ENCODE results near the gene FTCD.

Gene FTCD

DNA sequence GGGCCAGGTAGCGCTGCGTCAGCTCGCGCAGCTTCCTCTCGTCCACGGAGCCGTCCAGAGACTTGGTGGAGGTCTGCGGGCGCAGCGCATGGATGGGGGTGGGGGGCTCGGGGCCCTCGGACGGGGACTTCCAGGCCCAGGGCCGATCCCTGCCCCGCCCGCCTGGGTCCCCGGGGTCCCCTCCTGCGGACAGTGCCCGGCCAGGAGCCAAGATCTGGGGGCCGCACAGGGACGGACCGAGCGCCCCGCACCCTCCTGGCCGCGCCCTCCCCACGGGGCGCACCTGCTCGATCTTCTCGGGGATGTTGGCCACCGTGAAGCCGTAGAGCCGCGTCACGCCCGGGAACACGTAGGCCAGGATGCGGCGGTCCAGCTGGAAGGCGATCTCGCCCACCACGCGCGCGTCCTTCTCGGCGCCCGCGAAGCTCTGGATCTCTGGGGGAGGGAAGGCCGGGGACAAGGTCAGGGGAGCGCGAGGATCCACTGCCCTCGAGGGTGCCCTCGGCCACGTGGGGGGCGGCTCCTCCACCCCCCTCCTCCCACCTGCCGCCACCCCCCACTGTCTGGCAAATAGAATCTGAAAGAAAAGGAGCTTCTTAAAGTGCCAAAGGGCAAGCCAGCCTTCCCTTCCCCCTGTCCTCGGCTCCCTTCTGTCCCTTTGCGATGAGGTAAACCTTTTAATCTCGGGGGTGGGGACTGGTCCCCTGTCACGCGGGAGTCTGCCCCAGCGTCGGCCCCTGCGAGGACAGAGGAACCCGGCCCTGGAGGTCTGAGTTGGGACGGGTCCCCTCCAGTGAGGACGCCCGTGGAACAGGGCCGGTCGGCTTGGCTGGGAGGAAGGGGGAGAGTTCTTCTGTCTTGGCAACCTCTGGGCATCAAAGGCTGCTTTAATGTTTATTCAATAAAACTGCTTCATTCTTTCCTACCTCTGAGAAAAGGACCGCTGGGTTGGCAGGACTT, 6.5 kb upstream of the FTCD start:
- Histone ChIP-seq H3K4me3 (ENCODE audit: low read length) (no peak overlapping the region), H3K9me3 (ENCODE audit: insufficient read depth, low read depth, low read length) (no peaks in the 10 kb centered on the region), H3K27me3 (ENCODE audit: insufficient read depth, low read length) (no peaks in the 10 kb centered on the region), H3K36me3 (ENCODE audit: insufficient read depth, low read depth, low read length) (0 out of 2 replicates have a peak, but pooled peaks cover 3% of the 10 kb centered on the region), H3K27ac (ENCODE audit: low read length) (no peak overlapping the region), H3K4me1 (ENCODE audit: insufficient read depth, low read length) (no peaks in the 10 kb centered on the region), H3K9ac (ENCODE audit: low read depth, low read length) (no peak overlapping the region)

- no peaks in the 10 kb centered on the region for H3K27me3 ChIP-seq (ENCODE audit: insufficient read depth, low read length)
- no peak overlapping the region for H3K9ac ChIP-seq (ENCODE audit: low read depth, low read length)
- H3K4me1 ChIP-seq (ENCODE audit: insufficient read depth, low read length): no peaks in the 10 kb centered on the region
- H3K9me3 ChIP-seq (ENCODE audit: insufficient read depth, low read depth, low read length): no peaks in the 10 kb centered on the region
- no peak overlapping the region for H3K27ac ChIP-seq (ENCODE audit: low read length)
- H3K4me3 ChIP-seq (ENCODE audit: low read length): no peak overlapping the region
- H3K36me3 ChIP-seq (ENCODE audit: insufficient read depth, low read depth, low read length): 0 out of 2 replicates have a peak, but pooled peaks cover 6% of the 10 kb centered on the region
These were observed 5.7 kb upstream of the FTCD start for GRCh38 chr21:46160907-46161632.

DNA sequence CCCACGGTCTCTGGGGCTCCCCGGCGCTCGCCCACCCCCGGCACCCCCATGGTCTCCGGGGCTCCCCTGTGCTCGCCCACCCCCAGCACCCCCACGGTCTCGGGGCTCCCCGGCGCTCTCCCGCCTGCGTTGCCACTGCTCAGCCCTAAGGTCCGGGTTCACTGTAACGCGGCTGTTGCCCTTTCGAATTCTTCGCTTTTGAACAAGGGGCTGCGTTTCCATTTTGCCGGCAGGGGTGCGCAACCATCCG, 5.2 kb upstream of the FTCD start:
- H3K27ac ChIP-seq (ENCODE audit: low read length): no peak overlapping the region
- no peaks in the 10 kb centered on the region for H3K9me3 ChIP-seq (ENCODE audit: insufficient read depth, low read depth, low read length)
- H3K36me3 ChIP-seq (ENCODE audit: insufficient read depth, low read depth, low read length): 0 out of 2 replicates have a peak, but pooled peaks cover 6% of the 10 kb centered on the region
- no peak overlapping the region for H3K9ac ChIP-seq (ENCODE audit: low read depth, low read length)
- no peaks in the 10 kb centered on the region for H3K27me3 ChIP-seq (ENCODE audit: insufficient read depth, low read length)
- no peak overlapping the region for H3K4me3 ChIP-seq (ENCODE audit: low read length)
- H3K4me1 ChIP-seq (ENCODE audit: insufficient read depth, low read length): no peaks in the 10 kb centered on the region

DNA sequence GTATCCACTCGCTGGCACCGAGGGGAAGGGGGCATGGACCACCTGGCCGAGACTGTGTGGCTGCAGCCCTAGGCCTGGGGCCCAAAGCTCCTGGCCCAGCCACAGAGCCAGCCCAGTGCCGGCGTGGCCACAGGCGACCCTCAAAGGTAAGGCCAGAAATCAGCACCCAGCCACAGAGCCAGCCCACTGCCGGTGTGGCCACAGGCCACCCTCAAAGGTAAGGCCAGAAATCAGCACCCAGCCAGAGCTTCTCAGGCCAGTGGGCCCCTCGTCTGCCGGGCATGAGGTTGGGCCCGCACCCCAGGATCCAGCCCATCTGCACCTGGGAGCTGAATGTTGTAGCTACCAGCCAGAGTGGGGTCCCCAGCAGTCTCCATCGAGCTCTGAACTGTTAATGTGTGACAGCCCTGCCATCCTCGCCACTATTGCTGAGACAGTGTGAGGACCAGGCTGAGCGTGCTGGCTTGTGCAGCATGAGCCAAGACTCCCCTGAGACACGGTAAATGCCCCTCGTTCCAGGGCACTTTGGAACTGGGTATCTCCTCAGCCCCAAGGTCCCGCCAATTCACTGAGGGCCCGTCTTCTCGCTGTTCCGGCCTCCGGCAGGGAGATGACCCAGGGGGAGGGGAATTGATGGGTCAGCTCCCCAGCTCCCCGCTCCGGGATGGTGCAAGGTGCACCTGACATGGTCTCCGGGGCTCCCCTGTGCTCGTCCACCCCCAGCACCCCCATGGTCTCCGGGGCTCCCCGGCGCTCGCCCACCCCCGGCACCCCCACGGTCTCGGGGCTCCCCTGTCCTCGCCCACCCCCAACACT, 4.7 kb upstream of the FTCD start:
- H3K27ac ChIP-seq (ENCODE audit: low read length): no peak overlapping the region
- H3K4me1 ChIP-seq (ENCODE audit: insufficient read depth, low read length): no peaks in the 10 kb centered on the region
- H3K9me3 ChIP-seq (ENCODE audit: insufficient read depth, low read depth, low read length): no peaks in the 10 kb centered on the region
- no peak overlapping the region for H3K9ac ChIP-seq (ENCODE audit: low read depth, low read length)
- H3K27me3 ChIP-seq (ENCODE audit: insufficient read depth, low read length): no peaks in the 10 kb centered on the region
- no peak overlapping the region for H3K4me3 ChIP-seq (ENCODE audit: low read length)
- 0 out of 2 replicates have a peak, but pooled peaks cover 6% of the 10 kb centered on the region for H3K36me3 ChIP-seq (ENCODE audit: insufficient read depth, low read depth, low read length)

GRCh38 chr21:46159390-46159789, 4.0 kb upstream of the FTCD start:
- H3K9ac ChIP-seq (ENCODE audit: low read depth, low read length): no peak overlapping the region
- H3K27me3 ChIP-seq (ENCODE audit: insufficient read depth, low read length): no peaks in the 10 kb centered on the region
- H3K4me3 ChIP-seq (ENCODE audit: low read length): no peak overlapping the region
- 0 out of 2 replicates have a peak, but pooled peaks cover 6% of the 10 kb centered on the region for H3K36me3 ChIP-seq (ENCODE audit: insufficient read depth, low read depth, low read length)
- H3K9me3 ChIP-seq (ENCODE audit: insufficient read depth, low read depth, low read length): no peaks in the 10 kb centered on the region
- H3K27ac ChIP-seq (ENCODE audit: low read length): no peak overlapping the region
- H3K4me1 ChIP-seq (ENCODE audit: insufficient read depth, low read length): no peaks in the 10 kb centered on the region

- Histone ChIP-seq H3K27ac (ENCODE audit: low read length) (no peak overlapping the region), H3K9me3 (ENCODE audit: insufficient read depth, low read depth, low read length) (no peaks in the 10 kb centered on the region), H3K36me3 (ENCODE audit: insufficient read depth, low read depth, low read length) (0 out of 2 replicates have a peak, but pooled peaks cover 3% of the 10 kb centered on the region), H3K4me1 (ENCODE audit: insufficient read depth, low read length) (no peaks in the 10 kb centered on the region), H3K9ac (ENCODE audit: low read depth, low read length) (no peak overlapping the region), H3K27me3 (ENCODE audit: insufficient read depth, low read length) (no peaks in the 10 kb centered on the region), H3K4me3 (ENCODE audit: low read length) (no peak overlapping the region)
These were observed 3.4 kb upstream of the FTCD start for GRCh38 chr21:46158666-46159300.

DNA sequence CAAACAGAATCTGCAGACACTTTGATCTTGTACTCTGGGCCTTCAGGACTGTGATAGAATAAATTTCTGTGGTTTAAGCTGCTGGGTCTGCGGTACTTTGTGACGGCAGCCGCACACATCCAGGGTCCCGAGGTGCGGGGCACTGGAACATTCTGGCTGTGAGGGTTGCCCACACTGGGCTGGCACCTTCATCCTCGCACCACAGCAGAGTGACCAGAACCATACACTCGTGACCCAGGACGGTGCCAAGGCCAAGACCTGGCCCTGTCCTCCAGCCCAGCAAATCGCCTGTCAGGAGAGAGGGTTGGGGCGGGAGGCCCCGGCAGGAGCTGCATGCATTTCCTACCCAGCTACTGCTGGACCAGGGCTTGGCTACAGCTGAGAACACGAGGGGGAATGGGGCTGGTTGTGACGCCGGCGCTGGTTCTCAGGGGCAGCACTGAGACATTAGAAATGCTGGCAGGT, 2.6 kb upstream of the FTCD start:
- Histone ChIP-seq H3K4me3 (ENCODE audit: low read length) (no peak overlapping the region), H3K9ac (ENCODE audit: low read depth, low read length) (no peak overlapping the region)

DNA sequence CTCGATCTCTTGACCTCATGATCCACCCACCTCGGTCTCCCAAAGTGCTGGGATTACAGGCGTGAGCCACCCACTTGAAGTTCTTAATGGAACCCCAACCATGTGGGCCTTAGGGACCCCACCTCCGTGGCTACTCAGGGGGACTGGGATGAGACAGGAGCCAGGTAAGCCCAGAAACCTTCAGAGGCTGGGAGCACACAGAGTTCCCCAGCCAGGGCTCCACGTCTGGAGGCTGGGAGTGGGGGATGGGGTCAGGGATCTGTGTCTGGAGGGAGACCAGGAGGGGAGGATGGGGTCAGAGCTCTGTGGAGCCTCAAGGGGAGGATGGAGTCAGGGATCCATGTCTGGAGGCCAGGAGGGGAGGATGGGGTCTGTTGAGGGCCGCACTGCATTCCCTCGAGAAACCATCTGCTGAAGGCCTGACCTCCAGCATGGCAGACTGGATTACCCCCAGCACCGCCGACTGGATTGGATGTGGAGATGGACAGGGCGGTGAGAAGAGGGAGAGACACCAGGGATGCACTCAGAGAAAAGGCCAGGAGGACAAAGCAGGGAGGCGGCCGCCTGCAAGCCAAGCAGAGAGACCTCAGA, 2.1 kb upstream of the FTCD start:
- H3K4me1 ChIP-seq (ENCODE audit: insufficient read depth, low read length): peaks cover 5% of the 10 kb centered on the region; the same call in 1 of the 2 replicates
- H3K36me3 ChIP-seq (ENCODE audit: insufficient read depth, low read depth, low read length): 0 out of 2 replicates have a peak, but pooled peaks cover 3% of the 10 kb centered on the region
- H3K4me3 ChIP-seq (ENCODE audit: low read length): no peak overlapping the region

More for the DNA sequence above, 2.6 kb upstream of the FTCD start:
- Histone ChIP-seq H3K27ac (ENCODE audit: low read length) (no peak overlapping the region), H3K27me3 (ENCODE audit: insufficient read depth, low read length) (no peaks in the 10 kb centered on the region), H3K9me3 (ENCODE audit: insufficient read depth, low read depth, low read length) (no peaks in the 10 kb centered on the region), H3K4me1 (ENCODE audit: insufficient read depth, low read length) (peaks cover under 1% of the 10 kb centered on the region; the same call in 1 of the 2 replicates), H3K36me3 (ENCODE audit: insufficient read depth, low read depth, low read length) (0 out of 2 replicates have a peak, but pooled peaks cover 3% of the 10 kb centered on the region)

GRCh38 chr21:46156678-46157077, 1.3 kb upstream of the FTCD start:
- Histone ChIP-seq H3K4me3 (ENCODE audit: low read length) (no peak overlapping the region), H3K4me1 (ENCODE audit: insufficient read depth, low read length) (peaks cover 5% of the 10 kb centered on the region; the same call in 1 of the 2 replicates), H3K36me3 (ENCODE audit: insufficient read depth, low read depth, low read length) (0 out of 2 replicates have a peak, but pooled peaks cover 3% of the 10 kb centered on the region)

More for the DNA sequence above, 2.1 kb upstream of the FTCD start:
- Histone ChIP-seq H3K9me3 (ENCODE audit: insufficient read depth, low read depth, low read length) (no peaks in the 10 kb centered on the region), H3K27ac (ENCODE audit: low read length) (no peak overlapping the region), H3K9ac (ENCODE audit: low read depth, low read length) (no peak overlapping the region), H3K27me3 (ENCODE audit: insufficient read depth, low read length) (no peaks in the 10 kb centered on the region)

DNA sequence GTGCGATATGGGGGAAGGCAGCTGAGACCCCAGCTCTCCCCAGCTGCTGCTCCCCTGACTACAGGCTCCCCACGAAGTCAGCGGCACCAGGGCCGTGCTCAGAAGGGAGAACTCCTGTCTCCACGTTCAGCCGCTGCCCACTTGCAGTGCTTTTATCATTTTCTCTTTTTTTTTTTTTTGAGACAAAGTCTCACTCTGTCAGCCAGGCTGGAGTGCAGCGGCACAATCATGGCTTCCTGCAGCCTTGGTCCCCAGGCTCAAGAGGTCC, 933 bp upstream of the FTCD start:
- peaks cover 5% of the 10 kb centered on the region; the same call in 1 of the 2 replicates for H3K4me1 ChIP-seq (ENCODE audit: insufficient read depth, low read length)
- H3K36me3 ChIP-seq (ENCODE audit: insufficient read depth, low read depth, low read length): 0 out of 2 replicates have a peak, but pooled peaks cover 3% of the 10 kb centered on the region
- no peak overlapping the region for H3K4me3 ChIP-seq (ENCODE audit: low read length)
- H3K27me3 ChIP-seq (ENCODE audit: insufficient read depth, low read length): no peaks in the 10 kb centered on the region
- H3K9ac ChIP-seq (ENCODE audit: low read depth, low read length): no peak overlapping the region
- H3K9me3 ChIP-seq (ENCODE audit: insufficient read depth, low read depth, low read length): no peaks in the 10 kb centered on the region
- no peak overlapping the region for H3K27ac ChIP-seq (ENCODE audit: low read length)

More at GRCh38 chr21:46156678-46157077, 1.3 kb upstream of the FTCD start:
- H3K9me3 ChIP-seq (ENCODE audit: insufficient read depth, low read depth, low read length): no peaks in the 10 kb centered on the region
- no peak overlapping the region for H3K27ac ChIP-seq (ENCODE audit: low read length)
- no peaks in the 10 kb centered on the region for H3K27me3 ChIP-seq (ENCODE audit: insufficient read depth, low read length)
- H3K9ac ChIP-seq (ENCODE audit: low read depth, low read length): no peak overlapping the region
